ENCODE results near the gene RNLS. TPM values are rescaled to one million over a fixed set of nuclear protein-coding genes. Genes with fewer than 3 reads are reported as not detected.

Gene RNLS
- polyA plus RNA-seq, 1 experiment = 6.1 TPM

DNA sequence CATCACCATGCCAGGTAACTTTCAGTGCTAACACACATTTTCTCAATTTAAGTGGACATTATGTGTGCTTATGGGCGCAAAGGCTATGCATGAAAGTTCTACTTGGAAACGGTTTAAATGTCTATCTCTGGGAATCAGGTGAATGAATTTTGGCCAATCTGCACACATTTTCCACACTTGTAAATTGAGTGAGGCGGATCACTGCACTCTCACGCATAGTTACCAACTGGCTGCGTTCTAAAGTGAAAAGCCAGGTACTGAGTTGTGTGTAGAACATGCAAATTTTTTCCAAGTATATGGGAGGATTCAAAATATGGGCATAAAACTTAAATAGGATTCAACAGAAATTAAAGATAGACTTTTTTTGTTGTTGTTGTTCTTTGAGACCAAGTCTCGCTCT, 323.7 kb downstream of the RNLS start:
- Histone ChIP-seq H3K27me3 (ENCODE audit: control insufficient read depth, insufficient read depth, low read length) (no peaks in the 10 kb centered on the region), H3K9me3 (ENCODE audit: control insufficient read depth, insufficient read depth, low read length) (no peaks in the 10 kb centered on the region; the same call in 1 of the 2 replicates), H3K27ac (ENCODE audit: low read depth, low read length) (no peak overlapping the region), H3K4me3 (ENCODE audit: low read depth, low read length) (no peak overlapping the region)
- CTCF ChIA-PET = no interaction called here
- POLR2A ChIA-PET = no interaction called here
- DNase-seq (ENCODE audit: low read depth, low spot score) = no peak
- TF ChIP-seq, protein P1, sequence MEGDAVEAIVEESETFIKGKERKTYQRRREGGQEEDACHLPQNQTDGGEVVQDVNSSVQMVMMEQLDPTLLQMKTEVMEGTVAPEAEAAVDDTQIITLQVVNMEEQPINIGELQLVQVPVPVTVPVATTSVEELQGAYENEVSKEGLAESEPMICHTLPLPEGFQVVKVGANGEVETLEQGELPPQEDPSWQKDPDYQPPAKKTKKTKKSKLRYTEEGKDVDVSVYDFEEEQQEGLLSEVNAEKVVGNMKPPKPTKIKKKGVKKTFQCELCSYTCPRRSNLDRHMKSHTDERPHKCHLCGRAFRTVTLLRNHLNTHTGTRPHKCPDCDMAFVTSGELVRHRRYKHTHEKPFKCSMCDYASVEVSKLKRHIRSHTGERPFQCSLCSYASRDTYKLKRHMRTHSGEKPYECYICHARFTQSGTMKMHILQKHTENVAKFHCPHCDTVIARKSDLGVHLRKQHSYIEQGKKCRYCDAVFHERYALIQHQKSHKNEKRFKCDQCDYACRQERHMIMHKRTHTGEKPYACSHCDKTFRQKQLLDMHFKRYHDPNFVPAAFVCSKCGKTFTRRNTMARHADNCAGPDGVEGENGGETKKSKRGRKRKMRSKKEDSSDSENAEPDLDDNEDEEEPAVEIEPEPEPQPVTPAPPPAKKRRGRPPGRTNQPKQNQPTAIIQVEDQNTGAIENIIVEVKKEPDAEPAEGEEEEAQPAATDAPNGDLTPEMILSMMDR (IDR thresholded peaks at IDR 0.05; ENCODE audit: low read depth, low read length) = no peak

DNA sequence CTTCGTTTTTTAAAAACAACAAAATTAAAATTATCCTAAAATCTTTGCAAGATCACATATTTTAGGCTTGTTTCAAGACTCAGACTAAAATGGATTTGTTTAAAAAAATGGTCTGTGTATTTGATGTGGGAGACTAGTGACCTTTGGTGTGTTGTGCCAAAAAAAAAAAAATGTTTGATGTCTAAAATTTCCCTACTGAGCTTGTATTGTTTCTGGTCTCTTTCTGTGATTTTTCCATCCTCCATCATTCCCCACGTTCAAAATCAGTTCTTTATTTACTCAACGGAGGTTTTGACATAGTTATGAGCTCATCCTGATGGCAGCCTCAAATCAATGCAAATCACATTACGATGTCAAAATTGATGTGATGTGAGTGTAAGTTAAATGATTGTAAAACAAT, 326.2 kb downstream of the RNLS start:
- DNase-seq (ENCODE audit: low read depth, low spot score) = no peak
- CTCF ChIA-PET = interaction anchor here (0.6 kb wide), 1 partner anchor 21 kb away, joined by 4 read pairs; no protein-coding TSS in a partner anchor
- TF ChIP-seq, protein P1 (IDR thresholded peaks at IDR 0.05; ENCODE audit: low read depth, low read length) = no peak
- no peaks in the 10 kb centered on the region; the same call in 1 of the 2 replicates for H3K9me3 ChIP-seq (ENCODE audit: control insufficient read depth, insufficient read depth, low read length)
- H3K4me3 ChIP-seq (ENCODE audit: low read depth, low read length) = no peak overlapping the region
- no peak overlapping the region for H3K27ac ChIP-seq (ENCODE audit: low read depth, low read length)
- POLR2A ChIA-PET = no interaction called here
- no peaks in the 10 kb centered on the region for H3K27me3 ChIP-seq (ENCODE audit: control insufficient read depth, insufficient read depth, low read length)

- TF ChIP-seq, protein P1 (IDR thresholded peaks at IDR 0.05; ENCODE audit: low read depth, low read length) = no peak
- no peak overlapping the region for H3K4me3 ChIP-seq (ENCODE audit: low read depth, low read length)
- DNase-seq (ENCODE audit: low read depth, low spot score) = no peak
- H3K27ac ChIP-seq (ENCODE audit: low read depth, low read length) = no peak overlapping the region
- CTCF ChIA-PET = no interaction called here
- H3K27me3 ChIP-seq (ENCODE audit: control insufficient read depth, insufficient read depth, low read length) = no peaks in the 10 kb centered on the region
- POLR2A ChIA-PET = no interaction called here
- no peaks in the 10 kb centered on the region; the same call in 1 of the 2 replicates for H3K9me3 ChIP-seq (ENCODE audit: control insufficient read depth, insufficient read depth, low read length)
Measured at GRCh38 chr10:88256013-88256680, 327.0 kb downstream of the RNLS start.

GRCh38 chr10:88254091-88254490, 329.0 kb downstream of the RNLS start:
- H3K27me3 ChIP-seq (ENCODE audit: control insufficient read depth, insufficient read depth, low read length) = no peaks in the 10 kb centered on the region
- TF ChIP-seq, protein P1 (IDR thresholded peaks at IDR 0.05; ENCODE audit: low read depth, low read length) = no peak
- POLR2A ChIA-PET = no interaction called here
- no peaks in the 10 kb centered on the region; the same call in 1 of the 2 replicates for H3K9me3 ChIP-seq (ENCODE audit: control insufficient read depth, insufficient read depth, low read length)
- no peak overlapping the region for H3K27ac ChIP-seq (ENCODE audit: low read depth, low read length)
- no peak for DNase-seq (ENCODE audit: low read depth, low spot score)
- no peak overlapping the region for H3K4me3 ChIP-seq (ENCODE audit: low read depth, low read length)
- CTCF ChIA-PET = interaction anchor here (1.4 kb wide), 1 partner anchor 136 kb away, joined by 3 read pairs; no protein-coding TSS in a partner anchor

DNA sequence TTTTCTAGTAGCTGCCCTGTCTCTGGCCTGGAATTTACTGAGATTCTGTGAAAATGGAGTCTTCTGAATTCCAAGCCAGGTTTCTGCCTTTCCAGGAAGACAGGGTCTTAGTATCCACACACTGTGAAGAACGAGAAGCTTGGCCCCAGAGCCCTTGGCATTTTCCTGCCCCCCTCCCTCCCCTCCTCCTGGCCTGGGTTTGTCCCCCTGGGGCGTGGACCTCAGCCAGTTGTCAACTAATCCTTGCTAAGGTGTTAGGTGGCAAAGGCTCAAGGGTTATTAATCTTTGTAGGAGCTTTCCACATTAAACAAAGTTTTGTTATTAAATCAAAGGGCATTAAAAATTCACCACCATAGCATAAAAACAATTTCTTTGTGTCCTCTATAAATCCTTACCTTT, 329.5 kb downstream of the RNLS start:
- POLR2A ChIA-PET = no interaction called here

More for the DNA sequence above, 329.5 kb downstream of the RNLS start:
- TF ChIP-seq, protein P1 (IDR thresholded peaks at IDR 0.05; ENCODE audit: low read depth, low read length) = no peak
- Histone ChIP-seq H3K27me3 (ENCODE audit: control insufficient read depth, insufficient read depth, low read length) (no peaks in the 10 kb centered on the region), H3K27ac (ENCODE audit: low read depth, low read length) (no peak overlapping the region), H3K9me3 (ENCODE audit: control insufficient read depth, insufficient read depth, low read length) (no peaks in the 10 kb centered on the region; the same call in 1 of the 2 replicates), H3K4me3 (ENCODE audit: low read depth, low read length) (no peak overlapping the region)
- CTCF ChIA-PET = interaction anchor here (1.4 kb wide), 1 partner anchor 136 kb away, joined by 3 read pairs; no protein-coding TSS in a partner anchor
- no peak for DNase-seq (ENCODE audit: low read depth, low spot score)
